Endothelial cell (in vitro differentiated cells): ENCODE results near the gene PRICKLE4. TPM values are rescaled to one million over a fixed set of nuclear protein-coding genes. Genes with fewer than 3 reads are reported as not detected.

ENCODE experiments used
- DNase-seq: peaks from one replicate; pipeline ENCODE4 v3.0.0; 2021; ENCODE audit warnings: low spot score
- H3K27ac Mint-ChIP-seq: one replicate; pipeline ENCODE4 v1.8.0; 2021; ENCODE audit warnings: mixed read lengths, inconsistent platforms; ENCODE audit not compliant: unreplicated experiment
- H3K27me3 Mint-ChIP-seq: one replicate; pipeline ENCODE4 v1.8.0; 2021; ENCODE audit warnings: mild to moderate bottlenecking, moderate library complexity, mixed read lengths, inconsistent platforms; ENCODE audit not compliant: unreplicated experiment
- H3K36me3 Mint-ChIP-seq: one replicate; pipeline ENCODE4 v1.8.0; 2021; ENCODE audit warnings: mild to moderate bottlenecking, low read depth, mixed read lengths, inconsistent platforms; ENCODE audit not compliant: unreplicated experiment
- H3K4me1 Mint-ChIP-seq: one replicate; pipeline ENCODE4 v1.8.0; 2021; ENCODE audit warnings: mild to moderate bottlenecking, mixed read lengths, inconsistent platforms; ENCODE audit not compliant: unreplicated experiment
- H3K4me3 Mint-ChIP-seq: one replicate; pipeline ENCODE4 v1.8.0; 2021; ENCODE audit warnings: mild to moderate bottlenecking, mixed read lengths, inconsistent platforms; ENCODE audit not compliant: unreplicated experiment
- H3K9me3 Mint-ChIP-seq: one replicate; pipeline ENCODE4 v1.8.0; 2021; ENCODE audit warnings: mixed read lengths, inconsistent platforms; ENCODE audit not compliant: unreplicated experiment
- CTCF ChIP-seq: fragments of 200-600 bp; sonication (generic); IDR thresholded peaks from one replicate; pipeline ENCODE4 v1.5.0; 2021; ENCODE audit warnings: antibody characterized with exemption; ENCODE audit not compliant: unreplicated experiment
- total RNA-seq: library from RNA; stranded (reverse); fragmentation: NEBNext Ultra II Directional; extraction: Animal tissue kit (Norgen Biotek cat#: 25700); gene quantifications from one replicate; pipeline ENCODE4 v1.2.1, GENCODE V29; 2021; ENCODE audit not compliant: unreplicated experiment

PRICKLE4 gene
- total RNA-seq, 1 donor from 2014 or later: 20.7 TPM

DNA sequence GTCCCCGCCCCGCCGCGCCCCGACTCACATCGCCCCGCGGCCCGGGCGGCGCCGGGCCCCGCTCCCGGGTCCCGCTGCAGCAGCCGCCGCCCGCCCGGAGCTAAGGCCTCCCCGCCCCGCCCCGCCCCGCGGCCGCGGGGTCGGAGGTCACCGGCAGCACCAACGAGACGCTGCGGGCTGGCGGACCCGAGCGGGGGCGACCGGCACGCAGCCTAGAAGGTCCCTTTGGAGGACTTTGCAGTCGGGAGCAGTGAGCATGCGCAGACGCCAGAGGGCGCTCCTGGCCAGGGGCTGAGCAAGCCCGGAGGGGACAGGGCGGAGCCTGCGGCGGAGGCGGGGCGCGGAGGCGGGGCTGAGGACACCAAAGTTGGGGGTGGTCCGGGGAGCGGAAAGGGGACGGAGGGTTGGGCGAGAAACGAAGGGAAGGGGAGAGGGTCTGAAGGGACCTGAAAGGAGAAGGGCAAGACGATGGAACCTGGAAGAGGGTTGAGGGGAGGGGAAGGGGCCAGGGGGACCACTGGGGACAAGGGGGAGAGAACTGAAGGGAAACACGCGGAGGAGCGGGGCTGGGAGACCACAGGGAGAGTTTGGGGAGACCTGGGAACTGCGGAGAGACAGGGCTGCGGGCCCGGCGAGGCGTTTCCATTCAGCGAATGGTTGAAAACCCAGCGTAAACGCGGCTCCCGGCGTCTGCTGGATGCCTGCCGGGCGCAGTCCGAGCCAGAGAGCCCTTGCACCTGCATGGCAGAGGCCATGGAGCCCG is 613 bp upstream of the PRICKLE4 start, which contains the start of gene FRS3:
Gene FRS3, minus strand, starts transcription at position 113 of the 763 bp plus-strand sequence. CDS start 2,913 bp downstream, outside the sequence.
- Mint-ChIP-seq H3K27me3 (peaks cover 5% of the 10 kb centered on the region), H3K4me1 (peaks cover 39% of the 10 kb centered on the region), H3K4me3 (peak within 1 kb of the TSS; percentile 97), H3K27ac (peak within 1 kb of the TSS; percentile 86), H3K9me3 (no peaks in the 10 kb centered on the region), H3K36me3 (peaks cover 21% of the 10 kb centered on the region)
- peak; percentile 100 for DNase-seq
- peak; percentile 91 for TF ChIP-seq CTCF

DNA sequence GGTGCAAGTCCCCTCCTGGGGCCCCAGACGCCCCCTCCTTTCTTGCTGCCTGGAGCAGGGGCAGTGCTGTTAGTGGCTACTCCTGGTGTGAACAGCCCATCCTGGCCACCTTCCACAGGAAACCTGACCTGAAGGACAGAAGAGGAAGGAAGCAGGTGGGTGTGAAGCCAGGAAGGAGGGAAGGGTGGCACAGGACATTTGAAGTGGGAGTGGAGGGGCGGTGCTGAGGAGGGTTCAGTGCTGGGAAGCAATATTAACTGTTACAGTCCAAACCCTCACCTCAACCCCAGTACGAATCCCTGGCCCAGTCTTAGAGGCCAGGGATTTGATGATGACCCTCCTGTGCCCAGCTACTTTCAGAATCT is 766 bp downstream of the PRICKLE4 start:
- peaks cover 50% of the 10 kb centered on the region for H3K4me1 Mint-ChIP-seq
- DNase-seq: no peak
- H3K9me3 Mint-ChIP-seq: no peaks in the 10 kb centered on the region
- peaks cover 5% of the 10 kb centered on the region for H3K27me3 Mint-ChIP-seq
- H3K27ac Mint-ChIP-seq: peak overlapping the region; percentile 92
- TF ChIP-seq CTCF: no peak
- H3K36me3 Mint-ChIP-seq: peaks cover 26% of the 10 kb centered on the region
- peak overlapping the region; percentile 97 for H3K4me3 Mint-ChIP-seq

GRCh38 chr6:41783106-41783780 is 2.7 kb downstream of the PRICKLE4 start:
- Mint-ChIP-seq H3K9me3 (no peaks in the 10 kb centered on the region), H3K4me3 (peak overlapping the region; percentile 51), H3K27ac (no peak overlapping the region), H3K36me3 (peaks cover 23% of the 10 kb centered on the region), H3K27me3 (peaks cover 7% of the 10 kb centered on the region), H3K4me1 (peaks cover 55% of the 10 kb centered on the region)
- no peak for DNase-seq
- no peak for TF ChIP-seq CTCF

DNA sequence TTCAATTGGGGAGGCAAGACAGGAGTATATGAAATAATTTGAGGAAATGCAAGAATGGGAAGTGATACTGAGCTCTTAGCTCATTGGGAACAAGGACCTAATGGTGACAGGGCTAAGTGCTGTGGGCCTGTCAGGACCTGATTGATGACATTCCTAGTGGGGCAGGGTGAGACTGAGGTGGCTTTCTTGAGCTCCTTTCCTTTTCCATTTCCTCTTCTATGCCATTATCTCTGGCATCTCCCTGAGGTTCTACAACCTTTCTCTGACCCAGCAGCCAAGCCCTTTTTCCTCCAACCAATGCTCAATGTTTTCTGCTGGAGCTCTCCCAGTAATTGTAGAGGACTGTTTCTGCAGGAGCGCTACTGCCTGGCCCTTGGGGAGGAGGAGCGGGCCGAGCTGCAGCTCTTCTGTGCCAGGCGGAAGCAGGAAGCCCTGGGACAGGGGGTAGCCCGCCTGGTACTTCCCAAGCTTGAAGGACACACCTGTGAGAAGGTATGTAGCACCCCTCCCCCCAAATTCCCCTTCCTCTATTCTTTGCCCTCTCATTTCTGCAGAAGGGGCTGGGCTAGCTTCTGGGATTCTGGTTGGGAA is 4.1 kb downstream of the PRICKLE4 start:
- peaks cover 17% of the 10 kb centered on the region for H3K36me3 Mint-ChIP-seq
- no peaks in the 10 kb centered on the region for H3K9me3 Mint-ChIP-seq
- peak overlapping the region; percentile 89 for H3K4me3 Mint-ChIP-seq
- TF ChIP-seq CTCF: no peak
- H3K27ac Mint-ChIP-seq: peak overlapping the region; percentile 88
- H3K4me1 Mint-ChIP-seq: peaks cover 53% of the 10 kb centered on the region
- peaks cover 7% of the 10 kb centered on the region for H3K27me3 Mint-ChIP-seq
- DNase-seq: no peak
